GM13976 (cell line): Measurements from ENCODE around the gene LSG1.
A peak's percentile ranks its signal among the peaks of the same experiment; 100 is the strongest.

Source experiments
- DNase-seq: peaks from one replicate; pipeline ENCODE4 v3.0.0; 2012; ENCODE audit warnings: low spot score
- CTCF ChIP-seq: IDR thresholded peaks from 2 replicates; pipeline ENCODE4 v1.5.1; 2012; ENCODE audit warnings: borderline replicate concordance, mild to moderate bottlenecking; ENCODE audit not compliant: insufficient read depth; ENCODE audit errors: extremely low read depth, missing control alignments, control extremely low read depth
- in situ Hi-C: fragments of 300-500 bp; cut with MboI; formaldehyde crosslinking; loops from one replicate; pipeline ENCODE4 v1.12.0; 2022; ENCODE audit warnings: low sequenced_read_pairs, mixed read lengths, inconsistent platforms; ENCODE audit not compliant: unreplicated experiment

LSG1 gene

GRCh38 chr3:194688200-194688740 is 16.3 kb upstream of the LSG1 start:
- in situ Hi-C loops = loop anchor here (10.0 to 25.0 kb wide), 3 partner anchors 417 to 849 kb away; partner anchors contain the start of gene PPP1R2
- no peak for TF ChIP-seq CTCF
- DNase-seq = peak; percentile 66

GRCh38 chr3:194687638-194688199 is 15.7 kb upstream of the LSG1 start:
- in situ Hi-C loops = loop anchor here (10.0 to 25.0 kb wide), 3 partner anchors 417 to 850 kb away; partner anchors contain the start of gene PPP1R2
- TF ChIP-seq CTCF = peak; percentile 78
- DNase-seq = peak; percentile 81

- in situ Hi-C loops = loop anchor here (10.0 to 25.0 kb wide), 3 partner anchors 418 to 850 kb away; partner anchors contain the start of gene PPP1R2
- TF ChIP-seq CTCF = no peak
- DNase-seq = peak; percentile 51
These were observed 15.0 kb upstream of the LSG1 start for GRCh38 chr3:194686816-194687637.

GRCh38 chr3:194686414-194686815 is 14.4 kb upstream of the LSG1 start:
- no peak for TF ChIP-seq CTCF
- in situ Hi-C loops = loop anchor here (10.0 to 25.0 kb wide), 3 partner anchors 418 to 851 kb away; partner anchors contain the start of gene PPP1R2
- DNase-seq = no peak

GRCh38 chr3:194685718-194686413 is 13.9 kb upstream of the LSG1 start, which contains the start of gene FAM43A:
FAM43A (plus strand) TSS chr3:194685883; CDS start chr3:194686827, 944 bp downstream.
- in situ Hi-C loops = loop anchor here (10.0 to 25.0 kb wide), 3 partner anchors 419 to 851 kb away; partner anchors contain the start of gene PPP1R2
- DNase-seq = peak; percentile 85
- peak; percentile 22 for TF ChIP-seq CTCF
